Keratinocyte (primary cell): ENCODE data around the gene OVOL3. TPM values are rescaled to one million over a fixed set of nuclear protein-coding genes. Genes with fewer than 3 reads are reported as not detected.

Experiments
- DNase-seq: peaks from one replicate; pipeline ENCODE4 v3.0.0-alpha.2; 2011; ENCODE audit warnings: low read depth, missing footprints, low spot score
- FAIRE-seq: peaks from 2 replicates; lab custom pipeline; 2011; peaks lifted over from hg19 to GRCh38; lab: Jason Lieb, UNC
- H2AFZ ChIP-seq: 2 replicates; pipeline ENCODE4 v1.6.0; 2012; ENCODE audit warnings: low read length, control low read depth, inconsistent platforms; ENCODE audit not compliant: control insufficient read depth
- H3K27ac ChIP-seq: 2 replicates; pipeline ENCODE4 v1.5.1; 2011; ENCODE audit warnings: low read length; ENCODE audit not compliant: control insufficient read depth, insufficient read depth
- H3K27me3 ChIP-seq: 3 replicates; pipeline ENCODE4 v1.6.0; 2011; ENCODE audit warnings: low read length; ENCODE audit not compliant: control insufficient read depth, insufficient read depth; ENCODE audit errors: extremely low read depth
- H3K36me3 ChIP-seq, 2 experiments: 2 replicates in 1 of 2; 3 replicates in 1 of 2; pipeline ENCODE4 v1.5.1; 2011; ENCODE audit warnings: low read length in 2 of 2, mild to moderate bottlenecking in 1 of 2; ENCODE audit not compliant: control insufficient read depth in 2 of 2, insufficient read depth in 2 of 2; ENCODE audit errors: extremely low read depth in 1 of 2
- H3K4me1 ChIP-seq: 3 replicates; pipeline ENCODE4 v1.5.1; 2011; ENCODE audit warnings: low read length; ENCODE audit not compliant: control insufficient read depth, insufficient read depth; ENCODE audit errors: extremely low read depth
- H3K4me2 ChIP-seq: 3 replicates; pipeline ENCODE4 v1.6.0; 2011; ENCODE audit warnings: low read depth, low read length; ENCODE audit not compliant: control insufficient read depth, insufficient read depth; ENCODE audit errors: extremely low read depth
- H3K4me3 ChIP-seq, 3 experiments: fragments of 200-600 bp in 1 of 3; sonication (generic) in 1 of 3; 2 replicates in 2 of 3; 3 replicates in 1 of 3; pipeline ENCODE4 v1.5.1; 2011 to 2016; ENCODE audit warnings: low read length in 3 of 3, mild to moderate bottlenecking in 3 of 3, control low read depth in 2 of 3, inconsistent platforms in 1 of 3, low read depth in 1 of 3, mixed read lengths in 1 of 3, mixed run types in 1 of 3, moderate library complexity in 1 of 3; ENCODE audit not compliant: control insufficient read depth in 2 of 3, insufficient read depth in 2 of 3; ENCODE audit errors: extremely low read depth in 1 of 3
- H3K79me2 ChIP-seq: 2 replicates; pipeline ENCODE4 v1.6.0; 2012; ENCODE audit warnings: low read length; ENCODE audit not compliant: control insufficient read depth, insufficient read depth
- H3K9ac ChIP-seq: 3 replicates; pipeline ENCODE4 v1.6.0; 2011; ENCODE audit warnings: low read length; ENCODE audit not compliant: control insufficient read depth, insufficient read depth; ENCODE audit errors: extremely low read depth
- H3K9me1 ChIP-seq: 3 replicates; pipeline ENCODE4 v1.6.0; 2011; ENCODE audit warnings: low read length; ENCODE audit not compliant: control insufficient read depth, insufficient read depth; ENCODE audit errors: extremely low read depth
- H3K9me3 ChIP-seq: 2 replicates; pipeline ENCODE4 v1.5.1; 2012; ENCODE audit warnings: low read depth, low read length; ENCODE audit not compliant: control insufficient read depth
- H4K20me1 ChIP-seq: 3 replicates; pipeline ENCODE4 v1.6.0; 2011; ENCODE audit warnings: low read length; ENCODE audit not compliant: control insufficient read depth, insufficient read depth; ENCODE audit errors: extremely low read depth
- CTCF ChIP-seq, 3 experiments: IDR thresholded peaks in 1 of 3; conservative IDR thresholded peaks in 1 of 3; optimal IDR thresholded peaks in 1 of 3; 2 replicates in 2 of 3; 3 replicates in 1 of 3; pipeline versions ENCODE3 to v1.5.1; 2011; ENCODE audit warnings: low read length in 3 of 3, mild to moderate bottlenecking in 3 of 3, moderate library complexity in 2 of 3, control low read depth in 1 of 3, inconsistent platforms in 1 of 3; ENCODE audit not compliant: insufficient read depth in 2 of 3; ENCODE audit errors: extremely low read depth in 1 of 3
- EZH2 ChIP-seq: IDR thresholded peaks from one replicate; pipeline ENCODE4 v1.6.1; 2012; ENCODE audit warnings: inconsistent platforms, mild to moderate bottlenecking, low read length, moderate library complexity
- dilution Hi-C: fragments of 300-500 bp; cut with MboI; formaldehyde crosslinking; loops from one replicate; pipeline ENCODE4 v1.7.0; 2020; ENCODE audit warnings: low sequenced_read_pairs; ENCODE audit not compliant: extremely low pct_ligation_motif_present
- polyA plus RNA-seq, 5 experiments: library from polyadenylated mRNA; depleted of rRNA in 3 of 5; stranded (reverse) in 3 of 5; stranded (forward) in 1 of 5; unstranded in 1 of 5; fragments of >200 nt; gene quantifications; 1 replicate in 1 of 5; 2 replicates in 3 of 5; 3 replicates in 1 of 5; pipeline versions ENCODE4 v1.2.1 to v1.2.3, GENCODE V29; 2011 to 2012; ENCODE audit warnings: missing spikeins in 2 of 5, low read depth in 1 of 5, low replicate concordance in 1 of 5

The OVOL3 gene
- polyA plus RNA-seq, 1 donor (not counting 4 experiments of a cell fraction or from before 2014, with no cell fraction given) = not detected

DNA sequence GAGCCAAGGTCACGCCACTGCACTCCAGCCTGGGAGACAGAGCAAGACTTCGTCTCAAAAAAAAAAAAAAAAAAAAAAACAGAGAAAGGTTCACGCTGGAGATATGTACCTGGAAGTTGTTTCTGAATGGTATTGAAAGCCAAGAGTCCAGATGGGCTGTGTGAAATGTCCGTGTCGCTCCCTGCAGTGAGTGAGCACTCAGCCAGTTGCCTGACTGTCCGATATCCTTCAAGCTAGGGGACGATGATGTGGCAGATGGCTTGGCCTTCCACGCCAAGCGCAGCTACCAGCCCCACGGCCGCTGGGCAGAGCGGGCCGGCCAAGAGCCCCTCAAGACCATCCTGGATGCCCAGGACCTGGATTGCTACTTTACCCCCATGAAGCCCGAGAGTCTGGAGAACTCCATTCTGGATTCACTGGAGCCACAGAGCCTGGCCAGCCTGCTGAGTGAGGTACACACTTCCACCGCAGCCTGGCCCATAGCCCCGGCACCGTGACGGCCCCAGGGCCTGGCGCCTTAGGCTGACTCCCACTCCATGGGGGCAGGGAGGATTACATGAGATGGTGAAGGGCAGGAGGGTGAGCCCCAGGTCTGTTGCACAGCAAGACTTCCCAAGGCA lies 11.7 kb upstream of the OVOL3 start:
- peaks cover 19% of the 10 kb centered on the region for H3K4me1 ChIP-seq
- no peaks in the 10 kb centered on the region for H4K20me1 ChIP-seq
- H3K9me3 ChIP-seq = no peaks in the 10 kb centered on the region
- dilution Hi-C loops = no loop called here
- no peak overlapping the region for H2AFZ ChIP-seq
- DNase-seq = no peak
- H3K9ac ChIP-seq = no peak overlapping the region
- TF ChIP-seq EZH2 (no peak), CTCF (optimal IDR thresholded peaks at IDR 0.05 in 1 of 3, IDR thresholded peaks at IDR 0.05 in 1 of 3, conservative IDR thresholded peaks at IDR 0.05 in 1 of 3; ENCODE audit: extremely low read depth in 1 of 3, insufficient read depth in 2 of 3, low read length in 3 of 3) (no peak)
- no peaks in the 10 kb centered on the region for H3K79me2 ChIP-seq
- H3K27me3 ChIP-seq = no peaks in the 10 kb centered on the region
- H3K36me3 ChIP-seq = peaks cover 1 to 11% of the 10 kb centered on the region in 2 experiments
- no peak for FAIRE-seq
- H3K9me1 ChIP-seq = no peaks in the 10 kb centered on the region
- H3K4me2 ChIP-seq = no peak overlapping the region
- no peak overlapping the region for H3K4me3 ChIP-seq
- H3K27ac ChIP-seq = no peak overlapping the region

DNA sequence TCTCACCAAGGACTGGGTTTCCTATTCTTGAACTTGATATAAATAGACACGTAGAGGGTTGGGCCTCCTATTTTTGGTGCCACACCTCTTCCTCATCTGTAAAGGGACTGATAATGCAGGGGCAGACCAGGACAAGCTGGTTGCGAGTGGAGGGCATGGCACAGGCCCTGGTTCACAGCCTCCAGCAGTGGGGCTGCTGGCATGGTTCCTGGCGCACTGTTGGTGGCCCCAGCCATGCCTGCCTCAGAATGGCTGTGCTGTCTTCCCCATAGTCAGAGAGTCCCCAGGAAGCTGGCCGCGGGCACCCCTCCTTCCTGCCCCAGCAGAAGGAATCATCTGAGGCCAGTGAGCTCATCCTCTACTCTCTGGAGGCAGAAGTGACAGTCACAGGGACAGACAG lies 10.5 kb upstream of the OVOL3 start:
- Histone ChIP-seq H2AFZ (no peak overlapping the region), H3K9ac (no peak overlapping the region), H3K4me1 (peaks cover 23% of the 10 kb centered on the region), H3K27me3 (no peaks in the 10 kb centered on the region), H3K79me2 (no peaks in the 10 kb centered on the region), H4K20me1 (no peaks in the 10 kb centered on the region), H3K4me3 (no peak overlapping the region), H3K36me3 (peaks cover 1 to 21% of the 10 kb centered on the region in 2 experiments), H3K9me3 (no peaks in the 10 kb centered on the region), H3K9me1 (no peaks in the 10 kb centered on the region), H3K27ac (no peak overlapping the region), H3K4me2 (no peak overlapping the region)
- TF ChIP-seq EZH2 = no peak
- TF ChIP-seq CTCF (optimal IDR thresholded peaks at IDR 0.05 in 1 of 3, IDR thresholded peaks at IDR 0.05 in 1 of 3, conservative IDR thresholded peaks at IDR 0.05 in 1 of 3; ENCODE audit: extremely low read depth in 1 of 3, insufficient read depth in 2 of 3, low read length in 3 of 3) = no peak
- FAIRE-seq = no peak
- no peak for DNase-seq
- dilution Hi-C loops = no loop called here
